Kidney (tissue), 14 donors: ENCODE measurements around the gene CDC5L. TPM values are rescaled to one million over a fixed set of nuclear protein-coding genes. Genes with fewer than 3 reads are reported as not detected.

Source experiments
- DNase-seq, 5 donors: peaks; one replicate each; pipeline ENCODE4 v3.0.0-alpha.2; 2013 to 2020
- FAIRE-seq: peaks from 2 replicates; lab custom pipeline; 2012; peaks lifted over from hg19 to GRCh38; lab: Jason Lieb, UNC
- H3K27ac ChIP-seq, 2 donors: one replicate each; pipeline ENCODE4 v1.7.0; 2013; ENCODE audit warnings: low read depth in 2 of 2, low read length in 2 of 2, inconsistent platforms in 1 of 2
- H3K27me3 ChIP-seq: one replicate; pipeline ENCODE4 v1.7.1; 2013; ENCODE audit warnings: low read length, inconsistent platforms; ENCODE audit not compliant: control insufficient read depth, insufficient read depth
- H3K36me3 ChIP-seq, 3 donors: one replicate each; pipeline versions ENCODE4 v1.7.0 to v1.7.1; 2013; ENCODE audit warnings: low read length in 3 of 3, control low read depth in 1 of 3, inconsistent platforms in 1 of 3; ENCODE audit not compliant: insufficient read depth in 3 of 3, control insufficient read depth in 2 of 3
- H3K4me1 ChIP-seq, 3 donors: one replicate each; pipeline versions ENCODE4 v1.7.0 to v1.7.1; 2013; ENCODE audit warnings: low read length in 3 of 3, inconsistent platforms in 1 of 3, low read depth in 1 of 3; ENCODE audit not compliant: control insufficient read depth in 2 of 3, insufficient read depth in 2 of 3
- H3K4me3 ChIP-seq, 3 donors: one replicate each; pipeline versions ENCODE4 v1.7.0 to v1.8.1; 2013; ENCODE audit warnings: low read length in 3 of 3, control low read depth in 1 of 3, inconsistent platforms in 1 of 3
- H3K9ac ChIP-seq, 3 donors: one replicate each; pipeline versions ENCODE4 v1.7.0 to v1.7.1; 2013; ENCODE audit warnings: low read length in 3 of 3, control low read depth in 1 of 3, inconsistent platforms in 1 of 3
- H3K9me3 ChIP-seq, 3 donors: one replicate each; pipeline versions ENCODE4 v1.7.0 to v1.7.1; 2013; ENCODE audit warnings: low read length in 3 of 3, control low read depth in 1 of 3, inconsistent platforms in 1 of 3; ENCODE audit not compliant: control insufficient read depth in 2 of 3, insufficient read depth in 1 of 3
- intact Hi-C: fragments of 100-400 bp; cut with DNase I; formaldehyde crosslinking; loops from one replicate; pipeline ENCODE4 v1.11.1; 2022
- polyA plus RNA-seq: library from polyadenylated mRNA; stranded (reverse); fragments of 350-450 nt; fragmentation: Illumina TruSeq; extraction: RNeasy Lipid Tissue Mini Kit (QIAGEN cat#74804); gene quantifications from one replicate; pipeline ENCODE4 v1.2.3, GENCODE V29; 2014; ENCODE audit warnings: low read depth, low replicate concordance; ENCODE audit not compliant: insufficient read depth
- total RNA-seq: library from RNA; stranded (reverse); fragmentation: NEBNext Ultra II Directional; extraction: Animal tissue kit (Norgen Biotek cat#: 25700); gene quantifications from one replicate; pipeline ENCODE4 v1.2.1, GENCODE V29; 2021
- TF ChIP-seq, protein P1 (sequence below): IDR thresholded peaks from 3 replicates; pipeline ENCODE4 v1.5.1; 2012; ENCODE audit warnings: mild to moderate bottlenecking, moderate library complexity, borderline replicate concordance; ENCODE audit not compliant: insufficient read depth; ENCODE audit errors: extremely low read depth
- donor health status: control.
- donor health status: control.
- donor health status: control.
- donor health status: control.
- donor health status: control.
- donor health status: DM: yes; HTN: yes; CAD: no.
- donor health status: Normal renal cell carcinoma (clear cell type).

The CDC5L gene
- total and polyA plus RNA-seq, 2 donors from 2014 or later: 7.6 to 17.6 TPM

DNA sequence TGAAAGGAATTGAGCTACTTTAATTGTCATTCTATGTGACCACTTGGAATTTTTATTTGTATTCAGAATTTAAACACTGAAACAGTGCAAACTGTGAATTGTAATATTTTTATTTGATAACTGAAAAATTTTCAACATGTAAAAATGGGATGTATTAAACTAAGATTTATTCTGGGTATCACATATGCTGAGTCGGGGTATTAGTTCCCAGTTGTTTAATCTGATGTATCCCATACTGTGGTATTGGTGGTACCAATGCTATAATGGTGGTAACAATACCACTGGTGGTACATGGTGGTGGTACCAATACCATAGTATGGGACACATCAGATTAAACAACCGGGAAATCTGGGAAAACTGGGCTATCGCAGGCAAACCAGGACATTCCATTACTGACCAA lies 79.4 kb downstream of the CDC5L start:
- H3K9ac ChIP-seq: no peak overlapping the region
- TF ChIP-seq, protein P1, sequence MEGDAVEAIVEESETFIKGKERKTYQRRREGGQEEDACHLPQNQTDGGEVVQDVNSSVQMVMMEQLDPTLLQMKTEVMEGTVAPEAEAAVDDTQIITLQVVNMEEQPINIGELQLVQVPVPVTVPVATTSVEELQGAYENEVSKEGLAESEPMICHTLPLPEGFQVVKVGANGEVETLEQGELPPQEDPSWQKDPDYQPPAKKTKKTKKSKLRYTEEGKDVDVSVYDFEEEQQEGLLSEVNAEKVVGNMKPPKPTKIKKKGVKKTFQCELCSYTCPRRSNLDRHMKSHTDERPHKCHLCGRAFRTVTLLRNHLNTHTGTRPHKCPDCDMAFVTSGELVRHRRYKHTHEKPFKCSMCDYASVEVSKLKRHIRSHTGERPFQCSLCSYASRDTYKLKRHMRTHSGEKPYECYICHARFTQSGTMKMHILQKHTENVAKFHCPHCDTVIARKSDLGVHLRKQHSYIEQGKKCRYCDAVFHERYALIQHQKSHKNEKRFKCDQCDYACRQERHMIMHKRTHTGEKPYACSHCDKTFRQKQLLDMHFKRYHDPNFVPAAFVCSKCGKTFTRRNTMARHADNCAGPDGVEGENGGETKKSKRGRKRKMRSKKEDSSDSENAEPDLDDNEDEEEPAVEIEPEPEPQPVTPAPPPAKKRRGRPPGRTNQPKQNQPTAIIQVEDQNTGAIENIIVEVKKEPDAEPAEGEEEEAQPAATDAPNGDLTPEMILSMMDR: no peak
- H3K27me3 ChIP-seq: no peaks in the 10 kb centered on the region
- H3K27ac ChIP-seq: no peak overlapping the region
- H3K4me3 ChIP-seq: no peak overlapping the region
- intact Hi-C loops: no loop called here
- no peaks in the 10 kb centered on the region for H3K9me3 ChIP-seq
- H3K36me3 ChIP-seq: no peaks in the 10 kb centered on the region
- H3K4me1 ChIP-seq: peaks cover 0 to 20% (median 13%) of the 10 kb centered on the region in 3 donors
- FAIRE-seq (no peak), DNase-seq (no peak)

DNA sequence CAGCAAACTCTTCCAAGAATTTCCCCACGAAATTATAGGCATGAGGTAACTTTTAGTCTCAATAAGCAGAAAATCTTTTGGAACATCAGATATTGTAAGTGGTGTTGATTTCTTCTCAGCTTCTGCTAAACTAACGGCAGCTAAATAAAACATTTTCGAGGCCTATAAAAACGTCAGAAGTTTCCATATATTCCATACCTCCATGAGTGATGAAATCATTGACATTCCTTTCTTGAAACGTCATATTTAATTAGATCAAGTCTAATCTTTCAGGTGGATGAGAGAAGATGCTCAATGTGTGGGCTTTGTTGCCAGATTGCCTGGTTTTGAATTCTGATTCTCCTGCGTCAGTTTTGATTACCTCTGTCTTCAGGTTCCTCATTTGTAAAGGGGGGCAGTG lies 81.3 kb downstream of the CDC5L start:
- H3K9me3 ChIP-seq: no peaks in the 10 kb centered on the region
- no peak overlapping the region for H3K9ac ChIP-seq
- FAIRE-seq (no peak), DNase-seq (no peak)
- intact Hi-C loops: no loop called here
- no peak overlapping the region for H3K4me3 ChIP-seq
- no peaks in the 10 kb centered on the region for H3K36me3 ChIP-seq
- peaks cover 0 to 17% (median 13%) of the 10 kb centered on the region in 3 donors for H3K4me1 ChIP-seq
- H3K27ac ChIP-seq: no peak overlapping the region
- no peaks in the 10 kb centered on the region for H3K27me3 ChIP-seq
- TF ChIP-seq, protein P1: no peak

DNA sequence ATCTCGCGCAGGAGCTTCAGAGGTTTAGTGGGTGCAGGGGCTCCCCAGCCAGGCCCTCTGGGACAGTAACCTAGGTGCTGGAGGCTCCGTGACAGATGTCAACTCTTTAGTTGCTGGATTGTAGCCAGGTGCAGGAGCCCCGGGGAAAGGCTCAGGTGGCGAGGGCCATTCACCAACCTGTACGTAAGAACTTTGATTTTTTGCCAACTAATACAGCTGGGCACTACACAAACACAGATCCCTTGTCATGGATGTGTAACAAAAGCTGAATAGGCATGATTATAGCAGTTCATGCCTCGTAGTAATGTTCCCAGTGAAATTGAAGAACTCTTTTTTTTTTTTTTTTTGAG lies 82.6 kb downstream of the CDC5L start:
- Histone ChIP-seq H3K27ac (no peak overlapping the region), H3K27me3 (no peaks in the 10 kb centered on the region), H3K4me3 (no peak overlapping the region), H3K9me3 (no peaks in the 10 kb centered on the region), H3K9ac (no peak overlapping the region), H3K36me3 (no peaks in the 10 kb centered on the region), H3K4me1 (peaks cover 0 to 7% (median 4%) of the 10 kb centered on the region in 3 donors)
- FAIRE-seq: no peak
- DNase-seq: peak in 1 of 5 donors; percentile 38
- TF ChIP-seq, protein P1: no peak
- intact Hi-C loops: no loop called here

DNA sequence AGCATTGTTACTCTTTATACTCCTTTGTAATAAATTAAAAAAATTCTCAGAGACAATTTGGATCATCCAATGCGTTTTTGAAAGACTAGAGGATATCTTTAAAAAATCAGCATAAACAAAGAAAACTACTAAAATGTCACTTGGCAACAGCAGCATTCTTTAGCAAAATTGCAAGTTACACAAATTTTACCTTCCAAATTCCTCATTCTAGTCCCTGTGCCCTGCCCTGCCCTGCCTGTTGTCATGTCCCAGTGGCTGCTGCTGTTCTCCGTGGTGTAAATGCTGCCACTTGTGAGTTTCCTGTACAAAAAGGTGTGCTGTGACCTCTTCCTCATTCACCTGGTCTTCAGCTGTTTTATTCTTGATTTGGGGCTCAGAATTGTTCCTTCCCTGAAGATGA lies 83.2 kb downstream of the CDC5L start:
- Histone ChIP-seq H3K9ac (no peak overlapping the region), H3K9me3 (no peaks in the 10 kb centered on the region), H3K27ac (no peak overlapping the region), H3K36me3 (no peaks in the 10 kb centered on the region), H3K4me3 (no peak overlapping the region), H3K4me1 (peaks cover 0 to 4% (median 0%) of the 10 kb centered on the region in 3 donors), H3K27me3 (no peaks in the 10 kb centered on the region)
- no peak for DNase-seq
- FAIRE-seq: no peak
- intact Hi-C loops: no loop called here
- TF ChIP-seq, protein P1: no peak
